ENCODE results near the gene RNMT.

DNA sequence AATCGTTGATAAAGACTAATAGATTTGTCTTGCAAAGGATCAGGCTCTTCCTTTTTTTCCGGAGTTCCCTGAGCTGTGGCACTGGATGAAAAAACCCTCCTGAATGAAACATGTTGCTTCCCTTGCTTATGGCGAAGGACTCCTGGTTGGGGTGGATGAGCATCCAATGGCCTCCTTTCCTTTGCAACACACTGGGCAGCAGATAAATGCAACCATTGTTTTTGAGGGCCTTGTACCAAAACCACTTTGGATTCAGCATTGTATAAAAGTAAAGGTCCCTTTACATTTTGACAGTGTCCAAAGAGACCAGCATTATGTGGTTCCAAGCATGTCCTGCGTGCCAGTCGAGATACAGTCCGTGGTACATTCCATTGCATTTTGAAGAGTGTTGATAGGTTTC, 44.8 kb upstream of the RNMT start:
- TF ChIP-seq POLR2A (IDR thresholded peaks at IDR 0.05), result no peak
- TF ChIP-seq, protein P1, sequence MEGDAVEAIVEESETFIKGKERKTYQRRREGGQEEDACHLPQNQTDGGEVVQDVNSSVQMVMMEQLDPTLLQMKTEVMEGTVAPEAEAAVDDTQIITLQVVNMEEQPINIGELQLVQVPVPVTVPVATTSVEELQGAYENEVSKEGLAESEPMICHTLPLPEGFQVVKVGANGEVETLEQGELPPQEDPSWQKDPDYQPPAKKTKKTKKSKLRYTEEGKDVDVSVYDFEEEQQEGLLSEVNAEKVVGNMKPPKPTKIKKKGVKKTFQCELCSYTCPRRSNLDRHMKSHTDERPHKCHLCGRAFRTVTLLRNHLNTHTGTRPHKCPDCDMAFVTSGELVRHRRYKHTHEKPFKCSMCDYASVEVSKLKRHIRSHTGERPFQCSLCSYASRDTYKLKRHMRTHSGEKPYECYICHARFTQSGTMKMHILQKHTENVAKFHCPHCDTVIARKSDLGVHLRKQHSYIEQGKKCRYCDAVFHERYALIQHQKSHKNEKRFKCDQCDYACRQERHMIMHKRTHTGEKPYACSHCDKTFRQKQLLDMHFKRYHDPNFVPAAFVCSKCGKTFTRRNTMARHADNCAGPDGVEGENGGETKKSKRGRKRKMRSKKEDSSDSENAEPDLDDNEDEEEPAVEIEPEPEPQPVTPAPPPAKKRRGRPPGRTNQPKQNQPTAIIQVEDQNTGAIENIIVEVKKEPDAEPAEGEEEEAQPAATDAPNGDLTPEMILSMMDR (IDR thresholded peaks at IDR 0.05), result no peak
- no peak for TF ChIP-seq EP300 (IDR thresholded peaks at IDR 0.05; ENCODE audit: low read depth)
- no peak for TF ChIP-seq POLR2AphosphoS5 (IDR thresholded peaks at IDR 0.05)

Measured in transverse colon (tissue), 4 donors.